Measurements from ENCODE around the gene TMEM170B.

DNA sequence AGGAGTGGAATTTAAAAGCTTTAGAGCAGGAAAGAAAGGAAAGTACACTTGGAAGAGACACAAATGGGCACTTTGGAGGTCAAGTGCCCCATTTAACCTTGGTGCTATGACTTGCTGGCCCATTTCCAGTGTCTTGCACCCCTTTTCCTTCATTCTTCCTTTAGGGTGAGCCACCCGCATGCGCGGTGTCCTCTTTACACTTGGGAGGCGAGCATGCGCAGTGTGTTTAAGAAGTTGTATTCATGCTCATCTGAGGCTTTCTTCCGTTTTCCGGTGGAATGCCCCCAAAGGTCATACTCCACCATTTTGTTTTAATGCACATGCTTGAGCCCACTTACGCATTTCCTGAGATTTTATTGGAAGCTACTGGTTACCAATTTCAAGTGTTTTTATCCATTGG lies 29.1 kb downstream of the TMEM170B start:
- TF ChIP-seq, protein P1, sequence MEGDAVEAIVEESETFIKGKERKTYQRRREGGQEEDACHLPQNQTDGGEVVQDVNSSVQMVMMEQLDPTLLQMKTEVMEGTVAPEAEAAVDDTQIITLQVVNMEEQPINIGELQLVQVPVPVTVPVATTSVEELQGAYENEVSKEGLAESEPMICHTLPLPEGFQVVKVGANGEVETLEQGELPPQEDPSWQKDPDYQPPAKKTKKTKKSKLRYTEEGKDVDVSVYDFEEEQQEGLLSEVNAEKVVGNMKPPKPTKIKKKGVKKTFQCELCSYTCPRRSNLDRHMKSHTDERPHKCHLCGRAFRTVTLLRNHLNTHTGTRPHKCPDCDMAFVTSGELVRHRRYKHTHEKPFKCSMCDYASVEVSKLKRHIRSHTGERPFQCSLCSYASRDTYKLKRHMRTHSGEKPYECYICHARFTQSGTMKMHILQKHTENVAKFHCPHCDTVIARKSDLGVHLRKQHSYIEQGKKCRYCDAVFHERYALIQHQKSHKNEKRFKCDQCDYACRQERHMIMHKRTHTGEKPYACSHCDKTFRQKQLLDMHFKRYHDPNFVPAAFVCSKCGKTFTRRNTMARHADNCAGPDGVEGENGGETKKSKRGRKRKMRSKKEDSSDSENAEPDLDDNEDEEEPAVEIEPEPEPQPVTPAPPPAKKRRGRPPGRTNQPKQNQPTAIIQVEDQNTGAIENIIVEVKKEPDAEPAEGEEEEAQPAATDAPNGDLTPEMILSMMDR (IDR thresholded peaks at IDR 0.05): no peak
- no peak for TF ChIP-seq POLR2A (IDR thresholded peaks at IDR 0.05)

Measured in esophagus squamous epithelium (tissue), 4 donors.